SIG-M5 treated with dmso at 0.1 percent for 504 hours (cell line): Measurements from ENCODE around the gene YKT6.
A peak's percentile ranks its signal among the peaks of the same experiment; 100 is the strongest.

Experiments
- DNase-seq: peaks from one replicate; lab custom pipeline; 2025; ENCODE audit not compliant: unreplicated experiment; lab: John Stamatoyannopoulos, UW

Gene YKT6

GRCh38 chr7:44257618-44258422, 57.0 kb downstream of the YKT6 start:
- DNase-seq = peak; percentile 55

- no peak for DNase-seq
Observed at GRCh38 chr7:44258423-44258760, 57.6 kb downstream of the YKT6 start.

- DNase-seq = no peak
Observed at GRCh38 chr7:44258865-44259546, 58.2 kb downstream of the YKT6 start.

GRCh38 chr7:44259547-44260457, 59.0 kb downstream of the YKT6 start:
- no peak for DNase-seq

GRCh38 chr7:44261240-44261639, 60.5 kb downstream of the YKT6 start:
- DNase-seq = no peak

- DNase-seq = no peak
Observed at GRCh38 chr7:44262031-44262430, 61.3 kb downstream of the YKT6 start.

- no peak for DNase-seq
Observed at GRCh38 chr7:44263326-44264082, 62.7 kb downstream of the YKT6 start.
